ENCODE data around the gene TMEM86B. TPM values are rescaled to one million over a fixed set of nuclear protein-coding genes. Genes with fewer than 3 reads are reported as not detected.

Gene TMEM86B
- total RNA-seq, 1 experiment from 2014 or later: 4.8 TPM

DNA sequence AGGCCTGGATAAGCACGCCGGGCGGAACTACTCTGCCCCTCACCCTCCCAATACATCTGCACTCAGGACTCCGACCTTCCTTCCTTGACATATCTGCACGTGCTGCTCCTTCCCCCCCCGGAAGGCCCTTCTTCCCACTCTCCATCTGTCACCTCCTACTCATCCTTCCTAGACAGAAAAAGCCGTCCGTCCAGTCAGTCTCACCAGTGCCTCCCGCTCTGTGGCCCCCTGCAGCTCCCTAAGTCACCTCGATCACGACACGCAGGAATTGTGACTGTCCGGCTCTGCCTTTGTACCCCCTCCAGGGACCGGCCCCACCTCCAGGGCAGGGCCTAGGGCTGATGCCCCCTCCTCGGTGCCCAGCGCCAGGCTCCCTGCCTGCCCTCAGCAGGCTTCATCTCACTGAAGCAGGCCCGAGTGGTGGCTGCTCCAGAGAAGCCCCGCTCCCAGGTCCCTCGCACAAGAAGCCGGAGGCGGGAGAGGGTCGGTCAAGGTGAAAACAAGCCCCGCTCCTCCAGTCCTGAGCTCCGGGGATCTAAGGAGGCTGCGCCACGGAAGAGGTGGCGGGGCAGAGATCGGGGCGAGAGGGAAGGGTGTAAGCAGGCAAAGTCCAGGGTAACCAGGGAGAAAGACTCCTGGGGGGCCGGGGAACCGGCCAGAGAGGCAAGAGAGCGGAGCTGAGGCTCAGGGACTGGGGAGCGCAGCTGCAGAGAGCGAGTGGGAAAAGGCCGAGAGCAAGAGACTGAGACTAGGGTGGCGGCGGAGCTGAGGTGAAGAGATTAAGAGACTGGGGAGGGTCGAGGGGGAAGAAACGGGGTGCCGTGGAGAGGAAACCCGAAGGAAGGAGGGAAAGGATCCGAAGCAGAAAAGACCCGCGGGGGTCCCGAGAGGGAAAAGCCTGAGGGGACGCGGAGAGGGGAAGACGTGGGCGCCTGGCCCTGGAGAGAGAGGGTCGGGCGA is 29.2 kb upstream of the TMEM86B start:
- Histone ChIP-seq H3K27me3 (replicated peaks; ENCODE audit: insufficient read depth, low read depth, low read length, poor library complexity) (no peaks in the 10 kb centered on the region), H3K27ac (ENCODE audit: low read depth, low read length, poor library complexity, severe bottlenecking) (peak overlapping the region; percentile 93), H3K4me1 (ENCODE audit: insufficient read depth, low read length, poor library complexity, severe bottlenecking) (peaks cover 23% of the 10 kb centered on the region), H3K36me3 (ENCODE audit: insufficient read depth, low read length, poor library complexity, severe bottlenecking) (peaks cover 7% of the 10 kb centered on the region), H3K9me3 (ENCODE audit: low read depth, low read length, poor library complexity, severe bottlenecking) (no peaks in the 10 kb centered on the region), H3K4me3 (ENCODE audit: low read depth, low read length, poor library complexity, severe bottlenecking) (peak overlapping the region; percentile 98)
- POLR2A ChIA-PET (ENCODE audit: low non-redundant PET): no interaction called here
- TF ChIP-seq, protein P1, sequence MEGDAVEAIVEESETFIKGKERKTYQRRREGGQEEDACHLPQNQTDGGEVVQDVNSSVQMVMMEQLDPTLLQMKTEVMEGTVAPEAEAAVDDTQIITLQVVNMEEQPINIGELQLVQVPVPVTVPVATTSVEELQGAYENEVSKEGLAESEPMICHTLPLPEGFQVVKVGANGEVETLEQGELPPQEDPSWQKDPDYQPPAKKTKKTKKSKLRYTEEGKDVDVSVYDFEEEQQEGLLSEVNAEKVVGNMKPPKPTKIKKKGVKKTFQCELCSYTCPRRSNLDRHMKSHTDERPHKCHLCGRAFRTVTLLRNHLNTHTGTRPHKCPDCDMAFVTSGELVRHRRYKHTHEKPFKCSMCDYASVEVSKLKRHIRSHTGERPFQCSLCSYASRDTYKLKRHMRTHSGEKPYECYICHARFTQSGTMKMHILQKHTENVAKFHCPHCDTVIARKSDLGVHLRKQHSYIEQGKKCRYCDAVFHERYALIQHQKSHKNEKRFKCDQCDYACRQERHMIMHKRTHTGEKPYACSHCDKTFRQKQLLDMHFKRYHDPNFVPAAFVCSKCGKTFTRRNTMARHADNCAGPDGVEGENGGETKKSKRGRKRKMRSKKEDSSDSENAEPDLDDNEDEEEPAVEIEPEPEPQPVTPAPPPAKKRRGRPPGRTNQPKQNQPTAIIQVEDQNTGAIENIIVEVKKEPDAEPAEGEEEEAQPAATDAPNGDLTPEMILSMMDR (conservative IDR thresholded peaks at IDR 0.05; ENCODE audit: low read depth, low read length): no peak
- no peak for TF ChIP-seq EZH2 (IDR thresholded peaks at IDR 0.05; ENCODE audit: borderline replicate concordance, low read depth, low read length, poor library complexity, severe bottlenecking)
- no peak for DNase-seq (ENCODE audit: low spot score)
- intact Hi-C loops (cut with micrococcal nuclease; ENCODE audit: unreplicated experiment): no loop called here
- BruUV-seq (replicated peaks): no TSS peak
- CTCF ChIA-PET: no interaction called here

DNA sequence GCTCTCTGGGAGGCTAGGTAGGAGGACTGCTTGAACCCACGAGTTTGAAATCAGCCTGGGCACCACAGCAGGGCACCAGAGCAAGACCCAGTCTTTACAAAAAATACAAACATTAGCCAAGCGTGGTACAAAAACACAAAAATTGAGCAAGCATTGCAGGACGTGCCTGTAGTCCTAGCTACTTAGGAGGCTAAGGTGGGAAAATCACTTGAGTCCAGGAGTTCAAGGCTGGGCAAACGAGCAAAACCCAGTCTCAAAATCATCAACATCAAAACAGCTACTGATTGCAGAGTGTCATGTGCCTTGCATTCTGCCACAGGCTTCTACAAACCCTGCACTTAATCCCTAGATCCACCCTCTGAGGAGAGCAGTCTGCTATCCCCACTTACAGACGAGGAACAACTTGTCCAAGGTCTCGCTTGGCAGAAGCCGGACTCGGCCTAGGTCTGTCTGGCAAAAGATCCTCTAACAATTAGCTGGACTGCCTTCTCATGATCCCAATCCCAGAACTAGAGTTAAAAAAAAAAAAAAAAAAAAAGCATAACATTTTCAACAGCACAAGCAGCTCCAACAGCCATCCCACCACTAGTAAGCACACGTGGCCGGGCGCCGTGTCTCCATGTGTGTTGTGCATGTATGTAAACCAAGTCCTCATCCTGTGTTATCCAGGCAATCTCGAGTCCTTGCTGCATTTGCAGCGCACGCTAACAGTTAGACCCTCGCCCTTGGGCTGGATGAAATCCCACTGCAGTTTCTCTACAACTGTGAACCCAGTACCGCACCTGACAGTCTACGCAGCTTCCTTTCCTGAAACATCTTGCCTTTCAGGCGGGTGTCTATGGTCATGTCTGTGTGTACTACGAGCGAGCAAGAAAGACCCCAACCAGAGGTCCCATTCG is 28.2 kb upstream of the TMEM86B start:
- no peak for DNase-seq (ENCODE audit: low spot score)
- CTCF ChIA-PET: interaction anchor here (0.6 kb wide), 1 partner anchor 16 kb away, joined by 4 read pairs; no protein-coding TSS in a partner anchor
- TSS peak; percentile 38 for BruUV-seq (replicated peaks)
- Histone ChIP-seq H3K27me3 (replicated peaks; ENCODE audit: insufficient read depth, low read depth, low read length, poor library complexity) (no peaks in the 10 kb centered on the region), H3K4me1 (ENCODE audit: insufficient read depth, low read length, poor library complexity, severe bottlenecking) (peaks cover 23% of the 10 kb centered on the region), H3K27ac (ENCODE audit: low read depth, low read length, poor library complexity, severe bottlenecking) (no peak overlapping the region), H3K4me3 (ENCODE audit: low read depth, low read length, poor library complexity, severe bottlenecking) (peak overlapping the region; percentile 98), H3K36me3 (ENCODE audit: insufficient read depth, low read length, poor library complexity, severe bottlenecking) (peaks cover 7% of the 10 kb centered on the region), H3K9me3 (ENCODE audit: low read depth, low read length, poor library complexity, severe bottlenecking) (no peaks in the 10 kb centered on the region)
- intact Hi-C loops (cut with micrococcal nuclease; ENCODE audit: unreplicated experiment): no loop called here
- no peak for TF ChIP-seq EZH2 (IDR thresholded peaks at IDR 0.05; ENCODE audit: borderline replicate concordance, low read depth, low read length, poor library complexity, severe bottlenecking)
- TF ChIP-seq, protein P1 (conservative IDR thresholded peaks at IDR 0.05; ENCODE audit: low read depth, low read length): no peak
- POLR2A ChIA-PET (ENCODE audit: low non-redundant PET): no interaction called here

DNA sequence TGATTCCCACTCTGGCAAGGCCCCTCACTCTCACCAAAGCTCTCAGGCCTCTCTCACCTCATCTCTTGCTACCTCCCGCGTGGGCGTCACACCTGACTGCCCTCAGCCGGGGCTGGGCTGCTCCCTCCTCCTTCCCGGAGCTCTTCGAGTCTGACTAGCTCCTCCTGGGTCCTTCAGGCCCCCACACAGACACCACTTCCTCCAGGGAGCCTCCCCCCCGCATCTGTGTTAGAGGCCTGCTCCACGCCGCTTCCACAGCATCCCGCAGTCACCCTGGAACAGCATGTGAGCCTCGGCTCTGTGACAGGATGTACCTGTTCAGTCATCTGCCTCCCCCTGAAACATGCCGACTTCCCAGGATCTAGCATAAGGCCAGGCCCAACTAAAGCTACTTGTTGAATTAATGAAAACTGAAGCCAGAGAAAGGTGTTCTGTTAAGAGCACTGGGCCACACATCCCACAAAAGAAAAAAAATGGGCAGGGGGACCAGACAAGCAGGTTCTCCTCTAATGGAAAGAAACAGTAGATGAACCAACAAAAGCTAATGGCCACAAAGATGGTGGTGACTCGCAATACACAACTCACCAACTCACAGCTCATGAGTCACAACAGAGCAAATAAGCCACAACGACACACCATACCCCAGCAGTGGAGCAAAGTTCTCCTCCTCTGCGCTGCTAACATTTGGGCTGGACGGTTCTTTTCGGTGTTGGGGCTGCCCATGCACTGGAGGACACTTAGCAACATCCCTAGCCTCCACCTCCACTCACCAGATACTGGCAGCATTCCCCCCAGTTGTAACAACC is 27.3 kb upstream of the TMEM86B start:
- H3K27ac ChIP-seq (ENCODE audit: low read depth, low read length, poor library complexity, severe bottlenecking): no peak overlapping the region
- BruUV-seq (replicated peaks): no TSS peak
- no peaks in the 10 kb centered on the region for H3K9me3 ChIP-seq (ENCODE audit: low read depth, low read length, poor library complexity, severe bottlenecking)
- ChIA-PET POLR2A (ENCODE audit: low non-redundant PET) (no interaction called here), CTCF (interaction anchor here (0.6 kb wide), 1 partner anchor 17 kb away, joined by 4 read pairs; no protein-coding TSS in a partner anchor)
- no peaks in the 10 kb centered on the region for H3K27me3 ChIP-seq (replicated peaks; ENCODE audit: insufficient read depth, low read depth, low read length, poor library complexity)
- peak overlapping the region; percentile 2 for H3K4me3 ChIP-seq (ENCODE audit: low read depth, low read length, poor library complexity, severe bottlenecking)
- peaks cover 7% of the 10 kb centered on the region for H3K36me3 ChIP-seq (ENCODE audit: insufficient read depth, low read length, poor library complexity, severe bottlenecking)
- DNase-seq (ENCODE audit: low spot score): no peak
- H3K4me1 ChIP-seq (ENCODE audit: insufficient read depth, low read length, poor library complexity, severe bottlenecking): peaks cover 23% of the 10 kb centered on the region
- intact Hi-C loops (cut with micrococcal nuclease; ENCODE audit: unreplicated experiment): no loop called here
- no peak for TF ChIP-seq EZH2 (IDR thresholded peaks at IDR 0.05; ENCODE audit: borderline replicate concordance, low read depth, low read length, poor library complexity, severe bottlenecking)
- TF ChIP-seq, protein P1 (conservative IDR thresholded peaks at IDR 0.05; ENCODE audit: low read depth, low read length): no peak

Measured in A673 (cell line).